PC-9 (cell line): ENCODE results near the gene PPHLN1.

Source experiments
- EZH2 ChIP-seq: fragments of 200-600 bp; sonication (generic); IDR thresholded peaks from 2 replicates; pipeline ENCODE4 v1.8.0; 2017; ENCODE audit warnings: antibody characterized with exemption, low read depth
- TF ChIP-seq, protein P1 (sequence below): fragments of 200-600 bp; sonication (generic); conservative IDR thresholded peaks from 2 replicates; pipeline ENCODE4 v1.6.1; 2017; ENCODE audit warnings: mixed run types, antibody characterized with exemption, mild to moderate bottlenecking, moderate library complexity

GRCh38 chr12:42299392-42300308 is 26.3 kb upstream of the PPHLN1 start:
- TF ChIP-seq, protein P1, sequence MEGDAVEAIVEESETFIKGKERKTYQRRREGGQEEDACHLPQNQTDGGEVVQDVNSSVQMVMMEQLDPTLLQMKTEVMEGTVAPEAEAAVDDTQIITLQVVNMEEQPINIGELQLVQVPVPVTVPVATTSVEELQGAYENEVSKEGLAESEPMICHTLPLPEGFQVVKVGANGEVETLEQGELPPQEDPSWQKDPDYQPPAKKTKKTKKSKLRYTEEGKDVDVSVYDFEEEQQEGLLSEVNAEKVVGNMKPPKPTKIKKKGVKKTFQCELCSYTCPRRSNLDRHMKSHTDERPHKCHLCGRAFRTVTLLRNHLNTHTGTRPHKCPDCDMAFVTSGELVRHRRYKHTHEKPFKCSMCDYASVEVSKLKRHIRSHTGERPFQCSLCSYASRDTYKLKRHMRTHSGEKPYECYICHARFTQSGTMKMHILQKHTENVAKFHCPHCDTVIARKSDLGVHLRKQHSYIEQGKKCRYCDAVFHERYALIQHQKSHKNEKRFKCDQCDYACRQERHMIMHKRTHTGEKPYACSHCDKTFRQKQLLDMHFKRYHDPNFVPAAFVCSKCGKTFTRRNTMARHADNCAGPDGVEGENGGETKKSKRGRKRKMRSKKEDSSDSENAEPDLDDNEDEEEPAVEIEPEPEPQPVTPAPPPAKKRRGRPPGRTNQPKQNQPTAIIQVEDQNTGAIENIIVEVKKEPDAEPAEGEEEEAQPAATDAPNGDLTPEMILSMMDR = no peak
- TF ChIP-seq EZH2 = no peak
